HG02763 (cell line): ENCODE measurements around the gene DGKB.

ENCODE experiments used
- ATAC-seq: cut with Tn5 transposase; IDR thresholded peaks from one replicate; pipeline ENCODE4 v1.9.1; 2021; ENCODE audit warnings: mild to moderate bottlenecking, moderate library complexity; ENCODE audit not compliant: unreplicated experiment

Gene DGKB

DNA sequence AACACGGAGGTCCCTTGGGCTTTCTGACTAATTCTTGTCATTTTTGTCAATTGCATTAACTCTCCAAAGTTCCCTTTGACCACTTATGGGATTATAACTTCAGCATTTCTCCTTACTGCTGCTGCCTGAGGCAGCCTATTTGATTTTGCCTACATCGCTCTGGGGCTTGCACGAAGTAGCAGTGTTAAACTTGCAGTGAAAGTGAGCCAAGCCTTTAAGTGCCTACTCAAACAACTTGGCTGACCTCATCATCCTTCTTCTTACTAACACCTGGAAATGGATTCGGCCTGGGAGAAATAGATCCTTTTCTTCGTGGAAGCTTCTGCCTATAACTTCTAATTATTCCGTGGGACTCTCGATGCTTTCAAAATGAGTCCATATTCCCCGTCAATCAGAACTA is 76.6 kb downstream of the DGKB start:
- no peak for ATAC-seq

DNA sequence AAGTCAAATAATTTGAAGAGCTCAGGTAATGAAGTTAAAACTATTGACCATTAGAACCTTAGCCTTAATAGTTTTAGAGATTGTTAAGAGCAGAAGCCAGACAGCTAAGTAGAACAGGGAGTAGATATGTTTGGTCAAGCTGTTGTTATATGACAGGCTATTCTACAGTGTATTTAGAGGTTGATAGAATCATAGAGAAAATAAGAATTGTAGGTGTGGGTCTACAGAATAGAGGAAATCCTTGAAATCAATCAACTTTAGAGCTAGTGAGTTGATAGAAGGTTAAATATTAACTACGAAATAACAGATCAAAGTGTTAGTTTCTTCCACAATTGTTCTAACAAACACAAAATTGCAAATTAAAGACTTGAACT is 80.1 kb downstream of the DGKB start:
- ATAC-seq, result no peak

DNA sequence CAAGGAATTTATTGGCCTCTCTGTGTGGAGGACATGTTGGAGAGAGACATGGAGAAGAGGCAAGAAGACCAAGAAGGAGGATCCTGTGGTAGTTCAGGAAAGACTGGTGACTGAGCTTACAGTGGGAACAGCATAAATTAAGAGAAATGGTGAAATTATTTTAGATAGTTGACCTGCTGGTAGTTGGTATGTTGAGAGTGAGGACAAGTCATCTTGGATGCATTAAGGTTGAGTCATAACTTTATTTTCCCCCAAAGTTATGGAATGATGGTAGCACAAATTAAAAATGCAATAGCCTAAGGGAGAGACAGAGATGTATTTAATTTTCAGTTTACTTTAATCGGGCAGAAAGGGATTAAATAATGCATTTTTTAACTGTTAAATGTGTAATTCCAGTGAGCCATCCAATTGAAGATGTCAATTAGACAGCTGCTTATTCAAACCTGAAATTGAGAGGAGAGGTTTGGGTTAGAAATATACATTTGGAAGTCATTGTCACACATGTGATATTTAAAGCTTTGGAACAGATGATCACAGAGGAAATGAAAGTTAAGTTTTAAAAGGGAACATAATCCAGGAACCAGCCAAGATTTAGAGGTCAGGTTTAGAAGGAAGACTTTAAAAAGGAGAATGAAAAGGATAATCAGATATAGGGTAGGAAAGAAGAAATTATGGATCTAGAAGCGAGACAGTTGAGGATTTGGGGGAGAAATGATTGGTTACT is 80.6 kb downstream of the DGKB start:
- ATAC-seq, result no peak

DNA sequence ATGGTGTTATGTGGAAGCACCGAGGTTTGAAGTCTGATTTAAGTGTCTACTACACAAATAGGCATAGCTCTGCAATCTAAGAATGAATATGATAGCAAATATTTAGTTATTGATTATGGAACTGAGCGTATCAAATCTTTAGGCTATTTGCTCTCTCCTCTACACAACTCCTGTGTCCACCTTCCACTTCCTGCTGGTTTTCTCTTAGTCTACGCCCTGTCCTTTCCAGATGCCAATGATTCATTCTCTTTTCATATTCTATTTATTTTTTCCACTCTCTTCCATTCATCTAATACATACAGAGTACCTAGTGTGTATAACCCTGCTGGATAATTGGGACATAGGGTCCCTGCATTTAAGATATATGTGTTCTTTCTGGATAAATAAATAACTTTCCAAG is 83.7 kb downstream of the DGKB start:
- no peak for ATAC-seq

DNA sequence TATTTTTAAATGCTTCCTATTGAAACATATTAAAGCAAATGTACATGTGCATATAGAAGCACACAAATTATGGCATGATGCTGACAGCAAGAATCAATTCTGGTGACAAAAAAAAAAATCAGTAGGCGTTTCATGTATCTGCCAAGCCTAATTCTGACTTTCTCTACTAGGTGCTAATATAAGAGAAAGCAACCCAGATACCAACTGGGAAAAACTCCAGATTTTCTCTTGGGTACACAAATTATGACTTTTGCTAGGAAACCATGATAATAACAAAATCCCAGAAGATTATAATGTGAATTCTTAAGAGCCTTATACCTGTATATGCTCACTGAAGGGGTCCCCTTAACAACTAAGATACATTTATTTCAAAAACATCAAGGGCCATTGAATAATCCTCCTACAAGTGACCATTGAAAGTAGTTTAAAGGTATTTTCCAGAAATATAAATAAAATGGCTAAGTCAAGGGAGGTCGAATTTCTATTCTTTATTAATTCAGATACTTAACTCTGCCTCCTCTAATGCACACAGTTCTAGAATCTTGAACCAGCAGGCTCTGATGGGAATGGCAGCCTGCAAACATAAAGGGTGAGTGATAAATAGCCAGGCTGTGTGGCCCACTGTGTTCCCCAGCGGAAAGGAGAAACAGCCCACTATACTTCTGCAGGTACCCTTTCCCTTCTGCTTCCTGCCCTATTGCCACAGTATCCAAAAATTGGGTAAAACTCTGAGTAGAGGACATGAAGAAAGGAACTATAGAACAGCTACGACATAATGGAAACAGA is 84.5 kb downstream of the DGKB start:
- no peak for ATAC-seq

DNA sequence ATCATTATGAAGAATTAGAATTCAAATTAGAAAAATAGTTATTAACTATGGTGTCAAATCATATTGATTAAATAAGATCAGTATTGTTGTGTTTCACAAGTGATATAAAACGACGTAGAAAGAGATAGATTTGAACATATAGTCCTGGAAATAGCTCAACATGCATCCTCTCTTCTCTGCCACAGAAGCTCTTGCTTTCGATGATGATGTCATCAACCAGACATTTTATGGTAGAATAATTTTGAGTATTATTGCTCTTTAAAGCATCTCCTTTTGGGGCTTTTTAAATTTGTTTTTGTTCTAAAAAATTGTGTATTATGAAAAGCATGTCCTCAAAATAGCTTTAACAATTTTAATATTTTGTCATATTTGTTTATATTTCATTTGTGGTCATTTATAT is 95.0 kb downstream of the DGKB start:
- ATAC-seq, result no peak

DNA sequence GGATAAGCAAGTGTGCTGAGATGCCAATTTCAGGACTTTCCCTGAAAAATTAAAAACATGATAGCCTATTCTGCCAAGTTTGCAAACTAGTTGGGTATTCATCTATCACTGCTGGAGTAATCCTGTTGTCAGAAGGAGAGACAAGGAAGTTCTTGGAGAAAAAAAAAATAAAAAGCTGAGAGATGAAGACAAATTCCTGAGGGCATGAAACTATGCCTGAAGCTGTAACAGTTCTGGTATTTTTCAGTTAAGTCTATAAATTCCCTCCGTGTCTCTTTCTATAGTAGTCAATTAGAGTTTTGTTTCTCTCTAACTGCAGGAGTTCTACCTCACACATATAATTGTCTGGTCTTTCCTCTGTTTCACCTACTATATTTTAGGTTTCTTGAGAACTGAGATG is 95.7 kb downstream of the DGKB start:
- no peak for ATAC-seq

DNA sequence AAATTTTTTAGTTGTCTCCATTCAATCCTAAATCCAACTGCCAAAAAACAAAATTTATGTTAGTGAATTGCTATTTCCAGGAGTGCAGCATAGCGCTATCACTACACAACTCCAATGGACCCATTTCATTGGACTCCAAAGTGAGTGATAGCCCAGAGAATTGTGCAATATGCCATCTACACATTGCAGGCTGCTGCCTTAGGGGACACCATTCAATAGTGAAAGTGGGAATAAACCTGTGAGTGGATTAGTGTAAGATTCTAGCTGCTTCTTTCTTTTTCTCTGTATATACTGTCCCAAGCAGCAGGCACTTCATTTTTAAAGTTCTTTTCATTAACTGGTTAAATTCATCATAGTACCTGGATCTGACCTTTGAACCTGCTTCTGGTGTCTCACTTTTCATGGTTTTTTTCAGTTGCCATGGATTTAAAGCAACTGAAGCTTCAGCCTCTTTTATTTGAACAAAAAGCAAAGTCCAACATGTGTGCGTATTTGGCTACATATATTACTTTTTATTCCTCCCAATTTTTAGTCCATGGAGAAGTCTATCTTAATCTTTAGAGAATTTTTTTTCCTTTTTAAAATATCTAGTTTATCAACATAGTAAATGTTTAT is 97.3 kb downstream of the DGKB start:
- ATAC-seq, result no peak

DNA sequence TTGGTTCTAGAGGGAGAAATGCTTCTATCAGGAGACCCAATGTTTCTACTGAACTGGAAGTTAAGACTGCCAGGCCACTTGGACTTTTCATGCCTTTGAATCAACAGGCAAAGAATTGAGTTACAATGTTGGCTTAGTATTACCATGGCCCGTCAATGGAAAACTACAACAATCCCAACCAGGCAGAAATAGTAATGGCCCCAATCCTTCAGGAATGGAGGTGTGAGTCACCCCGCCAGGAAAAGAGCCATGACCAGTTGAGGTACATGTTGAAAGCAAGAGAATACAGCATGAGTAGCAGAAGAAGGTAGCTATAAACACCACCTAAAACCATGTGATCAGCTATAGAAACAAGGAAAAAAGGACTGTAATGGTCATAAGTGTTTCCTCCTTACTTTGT is 101.9 kb downstream of the DGKB start:
- no peak for ATAC-seq

DNA sequence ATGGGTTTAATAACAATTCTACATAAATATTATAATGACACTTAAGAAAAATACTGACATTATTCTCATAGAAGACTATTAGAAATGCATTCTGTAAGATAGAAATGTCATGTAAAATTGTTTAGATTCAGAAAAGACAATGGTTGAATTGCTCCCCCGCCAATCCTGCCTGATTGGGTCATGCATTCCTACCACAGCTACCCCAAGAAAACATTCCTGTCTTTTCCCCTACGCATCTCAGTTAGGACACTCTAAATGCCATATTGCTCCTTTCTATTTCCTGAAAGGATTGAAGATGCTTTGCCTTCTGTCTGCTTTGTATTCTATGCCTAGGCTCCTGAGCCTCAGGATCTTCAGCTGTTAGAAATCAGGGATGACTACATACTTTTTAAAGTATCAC is 109.4 kb downstream of the DGKB start:
- no peak for ATAC-seq

DNA sequence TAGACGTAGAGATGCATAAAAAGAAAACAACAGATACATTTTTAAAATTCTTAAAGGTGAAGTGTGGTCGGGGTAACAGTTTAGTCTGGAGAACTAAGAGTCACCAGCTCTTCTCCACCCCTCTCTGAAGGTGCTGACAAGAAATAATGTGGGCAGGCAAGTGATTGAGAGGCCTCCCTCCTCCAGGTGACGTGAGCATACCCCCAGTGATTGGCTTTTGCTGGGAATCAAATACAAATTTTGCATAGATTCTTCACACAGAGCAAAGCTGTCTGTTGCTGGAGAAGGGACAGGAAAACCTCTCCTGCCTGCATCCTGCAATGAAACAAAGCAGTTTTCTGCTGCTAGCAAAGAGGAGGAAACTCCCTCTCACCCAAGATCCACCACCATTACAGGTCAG is 115.0 kb downstream of the DGKB start:
- no peak for ATAC-seq

DNA sequence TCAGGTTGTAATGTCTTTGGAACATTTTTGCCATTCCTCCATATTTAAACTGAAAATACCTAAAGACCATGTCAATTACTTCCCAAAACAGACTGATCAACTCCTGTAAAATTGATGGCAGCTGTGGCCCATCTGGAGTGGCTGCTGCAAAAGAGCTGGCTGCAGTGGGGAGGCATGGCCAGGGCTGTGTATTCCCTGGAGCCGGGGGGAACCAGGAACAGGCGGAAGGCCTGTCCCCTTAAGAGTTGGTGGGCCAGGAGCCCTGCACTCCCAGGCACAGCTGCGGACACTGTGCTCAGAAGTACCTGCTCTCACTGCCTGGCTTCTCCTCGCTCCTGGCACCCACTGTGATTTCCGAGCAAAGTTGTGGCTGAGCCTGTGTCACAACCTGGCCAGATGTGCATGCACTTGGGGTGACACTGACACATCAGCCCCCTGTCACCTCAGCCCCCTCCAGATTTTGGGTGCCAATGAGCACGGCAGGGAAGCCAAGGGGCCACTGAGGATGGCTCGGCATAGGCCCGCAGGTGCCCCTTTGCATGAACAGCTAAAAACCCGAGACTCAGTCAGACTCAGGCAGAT is 116.1 kb downstream of the DGKB start:
- no peak for ATAC-seq

DNA sequence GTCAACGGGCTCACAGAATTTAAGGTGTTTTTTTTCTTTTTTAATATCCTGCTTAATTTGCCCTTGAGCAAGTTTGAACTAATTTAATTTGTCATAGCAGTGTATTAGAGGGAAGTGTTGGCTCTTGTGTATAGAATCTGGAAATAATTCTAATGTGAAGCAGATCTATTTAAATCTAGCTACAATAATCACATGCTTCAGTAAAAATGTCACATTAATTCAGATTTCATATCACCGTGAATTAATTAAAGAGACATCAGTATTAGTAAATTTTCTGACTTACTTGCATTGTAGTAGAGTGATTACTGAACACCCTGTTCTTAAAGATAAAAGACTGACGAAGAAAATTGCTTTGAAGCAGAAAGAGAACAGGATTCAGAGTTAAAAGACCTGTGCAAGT is 124.7 kb downstream of the DGKB start:
- no peak for ATAC-seq

DNA sequence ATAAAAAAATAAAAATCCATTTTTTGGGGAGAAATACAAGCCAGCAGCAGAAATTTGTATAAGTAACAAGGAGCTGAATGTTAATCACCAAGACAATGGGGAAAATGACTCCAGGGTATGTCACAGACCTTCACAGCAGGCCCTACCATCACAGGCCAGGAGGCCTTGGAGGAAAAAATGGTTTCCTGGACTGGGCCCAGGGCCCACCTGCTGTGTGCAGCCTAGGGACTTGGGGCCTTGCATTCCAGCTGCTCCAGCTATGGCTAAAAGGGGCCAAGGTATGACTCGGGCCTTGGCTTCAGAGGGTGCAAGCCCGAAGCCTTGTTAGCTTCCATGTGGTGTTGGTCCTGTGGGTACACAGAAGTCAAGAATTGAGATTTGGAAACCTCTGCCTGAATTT is 126.3 kb downstream of the DGKB start:
- no peak for ATAC-seq

DNA sequence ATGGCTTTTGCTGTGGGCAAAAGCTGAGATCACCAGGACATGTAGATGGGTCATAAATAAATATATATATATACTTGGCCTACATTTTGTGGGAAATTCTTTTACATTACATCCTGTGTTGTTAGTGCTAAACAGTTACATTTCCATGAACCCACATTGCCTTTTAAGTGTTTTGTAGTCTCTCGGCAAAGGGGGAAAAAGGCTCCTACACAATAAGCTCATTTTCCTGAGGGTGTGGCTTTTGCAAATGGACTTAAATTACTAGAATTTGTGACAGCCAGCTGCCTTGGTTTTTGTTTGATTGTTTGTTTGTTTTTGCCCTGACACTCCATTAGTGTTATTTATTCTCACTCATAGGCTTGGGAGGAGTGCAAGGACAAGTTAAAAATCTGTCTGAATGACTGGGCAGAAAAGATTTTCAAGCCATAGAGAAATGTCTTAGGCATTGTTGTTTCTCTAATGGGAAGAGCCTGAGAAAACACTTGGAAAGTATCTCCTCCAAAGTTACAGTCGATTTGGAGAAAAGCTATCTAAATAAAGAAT is 128.8 kb downstream of the DGKB start:
- ATAC-seq, result no peak

DNA sequence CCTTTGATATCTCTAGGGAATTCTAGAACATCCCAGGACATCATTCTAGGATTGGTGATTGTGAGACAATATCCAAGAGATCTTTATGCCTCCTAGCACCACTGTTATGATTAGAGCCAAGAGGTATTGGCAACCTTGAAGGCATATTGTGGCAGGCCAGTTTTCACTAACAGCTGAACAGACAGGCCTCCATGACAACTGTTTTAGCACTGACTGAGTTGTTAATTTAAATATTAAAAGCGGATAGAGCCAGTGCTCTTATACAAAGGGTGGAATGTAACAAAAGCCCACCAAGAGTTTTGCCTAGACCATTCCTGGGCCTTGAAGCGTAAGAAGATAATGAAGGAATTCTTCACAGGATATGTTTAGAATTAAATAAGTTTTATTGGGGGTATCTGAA is 131.9 kb downstream of the DGKB start:
- no peak for ATAC-seq

DNA sequence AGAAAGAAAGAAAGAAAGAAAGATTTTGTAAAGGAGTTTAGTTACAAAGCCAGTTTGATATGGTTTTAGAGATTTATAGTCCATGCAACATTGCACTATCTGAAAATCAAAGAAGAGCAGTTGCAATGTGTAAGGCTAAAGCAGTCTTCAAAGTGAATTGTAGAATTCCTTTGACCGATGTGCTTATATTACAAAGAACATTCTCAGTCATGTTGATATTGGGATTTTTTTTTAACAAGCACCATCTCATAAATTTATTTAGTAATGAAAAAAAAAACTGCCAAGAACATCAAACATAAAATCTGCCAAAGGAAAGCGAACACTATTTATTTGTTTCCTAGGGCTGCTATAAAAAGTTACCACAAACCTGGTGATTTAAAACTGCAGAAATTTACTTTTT is 133.3 kb downstream of the DGKB start:
- no peak for ATAC-seq

DNA sequence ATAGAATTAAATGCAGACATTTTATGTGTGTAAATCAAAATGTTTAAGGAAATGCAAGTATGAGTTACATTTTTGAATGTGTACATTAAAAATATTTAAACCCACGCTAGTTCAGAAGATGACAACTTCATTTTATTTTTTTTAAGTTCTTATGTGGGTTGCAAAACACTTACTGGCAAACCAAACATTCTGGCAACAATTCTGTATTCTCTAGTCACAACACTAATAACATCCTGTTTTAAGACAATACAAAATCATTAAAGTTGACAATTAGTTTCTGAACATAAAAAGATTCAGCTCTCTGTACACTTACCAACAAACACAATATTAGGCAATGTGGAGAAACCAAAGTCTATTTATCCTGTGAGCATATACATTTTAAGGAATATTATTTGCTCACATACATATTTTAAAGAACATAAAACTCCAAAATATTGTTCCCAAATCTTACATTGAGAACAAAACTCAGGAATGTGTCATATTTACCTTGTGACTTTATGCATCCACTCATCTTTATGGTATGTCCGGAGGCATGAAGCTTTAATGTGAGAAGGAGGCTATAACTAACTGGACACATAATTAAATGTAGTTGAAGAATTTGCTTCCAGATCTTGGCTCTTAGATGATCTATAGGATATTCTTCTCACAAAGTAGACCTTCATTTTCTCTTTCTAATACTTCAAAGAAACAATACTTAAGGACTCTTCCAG is 134.7 kb downstream of the DGKB start:
- ATAC-seq, result no peak

DNA sequence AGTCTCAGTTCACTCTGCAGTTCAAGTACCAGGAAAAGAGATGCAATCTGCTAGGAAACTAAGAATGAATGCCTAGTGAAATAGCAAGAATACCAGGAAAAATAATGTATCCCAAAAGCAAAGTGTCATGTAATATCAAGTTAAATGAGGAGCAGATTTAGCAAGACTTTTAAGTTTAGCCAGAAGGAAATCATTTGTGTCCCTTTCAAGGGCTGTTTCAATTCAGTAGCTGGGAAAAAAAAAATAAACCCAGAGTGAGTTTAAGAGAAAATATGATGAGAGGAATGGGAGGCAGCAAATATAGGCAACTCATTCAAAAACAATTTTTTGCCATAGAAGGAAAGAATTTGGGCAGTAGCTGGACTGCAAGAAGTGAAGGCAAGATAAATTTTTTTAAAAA is 135.8 kb downstream of the DGKB start:
- no peak for ATAC-seq

DNA sequence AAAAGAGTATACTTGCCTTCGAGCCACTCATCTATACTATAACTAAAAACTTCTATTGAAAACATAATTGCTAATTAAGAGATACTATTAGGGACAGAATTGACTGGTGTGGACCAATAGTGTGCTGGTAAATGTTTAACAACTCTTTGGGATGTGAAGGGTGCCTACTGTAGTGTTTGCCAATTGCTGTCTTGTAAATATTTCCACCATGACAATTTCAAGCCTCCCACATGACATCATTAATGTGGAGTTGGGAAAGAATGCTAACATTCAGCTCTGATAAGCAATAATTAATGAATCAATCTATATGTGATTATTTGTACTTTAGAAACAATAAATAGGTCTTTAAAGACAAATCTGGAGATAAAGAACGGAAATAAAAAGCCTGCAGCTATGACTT is 136.8 kb downstream of the DGKB start:
- ATAC-seq, result no peak

DNA sequence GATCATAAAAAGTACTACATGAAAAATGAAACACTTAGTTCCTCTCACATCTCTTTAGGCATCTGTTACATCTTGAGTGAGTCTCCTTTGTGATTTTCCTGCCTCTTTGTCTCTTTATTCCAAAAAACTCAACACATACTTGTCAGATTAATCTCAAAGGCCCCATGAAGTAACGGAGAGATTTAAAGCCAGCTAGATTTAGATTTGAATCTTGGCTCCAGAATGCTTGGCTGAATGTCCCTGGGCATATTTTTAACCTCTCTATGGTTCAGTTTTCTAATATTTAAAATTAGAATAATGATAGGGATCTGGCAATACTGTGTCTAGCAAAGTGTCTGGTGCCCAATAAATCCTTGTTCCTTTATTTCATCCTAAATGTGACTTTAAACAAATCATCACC is 140.0 kb downstream of the DGKB start:
- no peak for ATAC-seq
